HG03064 (cell line): ENCODE data around the gene ZNF581.

ENCODE experiments used
- ATAC-seq: cut with Tn5 transposase; IDR thresholded peaks from one replicate; pipeline ENCODE4 v1.9.1; 2021; ENCODE audit warnings: low read depth; ENCODE audit not compliant: unreplicated experiment

The ZNF581 gene

DNA sequence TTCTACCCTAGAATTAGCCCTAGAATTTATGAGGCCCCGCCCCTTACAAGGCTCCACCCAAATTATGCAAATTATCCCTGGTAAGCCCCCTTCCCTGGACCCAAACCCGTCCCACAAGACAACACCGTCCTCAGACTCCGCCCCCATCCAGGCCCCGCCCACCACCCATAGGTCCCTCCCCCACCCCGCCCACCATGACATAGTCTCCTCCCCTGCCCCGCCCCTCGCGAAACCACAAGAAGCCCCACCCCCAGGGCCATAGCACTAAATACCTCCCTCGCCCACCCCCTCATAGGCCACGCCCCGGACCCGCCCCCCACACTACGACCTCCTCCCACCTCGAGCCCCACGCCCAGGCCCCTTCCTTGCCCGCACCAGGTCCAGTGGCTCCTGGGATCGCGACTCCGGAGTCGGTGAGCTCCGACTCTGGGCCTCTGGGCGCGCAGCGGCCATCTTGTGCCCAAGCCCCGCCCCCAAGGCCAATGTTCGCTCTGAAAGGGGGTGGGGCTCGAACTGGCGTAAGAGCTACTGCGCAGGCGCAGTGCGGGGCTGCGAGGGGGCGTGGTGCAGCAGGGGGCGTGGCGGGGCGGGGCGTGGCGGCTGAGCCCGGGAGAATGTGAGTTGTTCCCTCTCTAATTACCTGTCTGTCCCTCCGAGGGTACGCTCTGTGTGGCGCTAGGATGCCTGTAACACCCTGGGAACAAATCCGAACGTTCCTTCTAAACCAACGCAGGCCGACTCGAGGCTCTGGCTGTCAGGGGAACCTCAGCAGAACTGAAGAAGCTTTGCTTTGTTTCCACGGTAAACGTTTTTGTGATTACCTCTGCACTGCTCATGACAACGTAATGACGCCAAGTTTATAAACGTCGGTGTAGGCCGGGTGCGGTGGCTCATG lies 19.1 kb upstream of the ZNF581 start, which contains the start of gene ZNF784:
TSS of gene ZNF784 (minus strand) at position 458 of the 895 bp plus-strand sequence. CDS start at position 453, 5 bp downstream.
- ATAC-seq: peak; percentile 59

DNA sequence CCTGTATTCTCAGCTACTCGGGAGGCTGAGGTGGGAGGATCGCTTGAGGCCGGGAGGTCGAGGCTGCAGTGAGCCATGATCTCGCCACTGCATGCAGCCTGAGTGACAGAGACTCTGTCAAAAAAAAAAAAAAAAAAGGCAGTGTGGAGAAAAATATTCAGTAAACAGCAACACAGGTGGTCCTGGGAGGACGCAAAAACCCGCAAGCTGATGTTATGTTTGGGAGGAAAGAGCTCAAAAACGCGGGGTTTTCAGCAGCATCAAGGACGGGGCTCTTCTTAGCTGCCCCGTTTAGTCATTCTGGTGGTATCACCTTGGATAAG lies 18.5 kb upstream of the ZNF581 start:
- no peak for ATAC-seq

DNA sequence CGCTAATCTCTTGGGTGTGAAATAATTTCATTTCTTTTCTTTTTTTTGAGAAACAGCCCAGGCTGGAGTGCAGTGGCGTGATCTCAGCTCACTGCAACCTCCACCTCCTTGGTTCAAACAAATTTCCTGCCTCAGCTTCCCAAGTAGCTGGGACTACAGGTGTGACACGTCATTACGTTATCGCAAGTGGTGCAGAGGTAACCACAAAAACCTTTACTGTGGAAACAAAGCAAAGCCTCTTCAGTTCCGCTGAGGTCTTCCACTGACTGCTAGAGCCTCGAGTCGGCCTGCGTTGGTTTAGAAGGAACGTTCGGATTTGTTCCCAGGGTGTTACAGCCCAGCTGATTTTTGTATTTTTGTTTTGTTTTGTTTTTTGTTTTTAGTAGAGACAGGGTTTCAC lies 17.1 kb upstream of the ZNF581 start:
- no peak for ATAC-seq

DNA sequence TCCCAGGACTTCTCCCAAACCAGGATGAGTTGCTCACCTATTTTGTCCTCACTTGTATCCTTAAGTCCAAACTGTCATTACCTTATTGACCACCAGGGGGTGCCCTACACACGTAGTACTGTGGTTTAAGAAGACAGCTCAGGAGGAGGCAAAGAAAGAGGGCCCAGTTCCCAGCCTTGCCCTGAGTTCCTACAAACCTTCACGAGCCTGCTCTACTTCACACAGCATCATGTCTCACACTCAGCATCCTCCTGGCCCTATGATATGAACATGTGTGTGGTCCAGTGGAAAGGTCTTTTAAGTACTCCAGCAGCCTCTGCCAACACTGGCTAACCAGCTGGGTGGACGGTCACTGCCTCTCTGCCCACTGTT lies 11.0 kb upstream of the ZNF581 start:
- ATAC-seq: no peak

DNA sequence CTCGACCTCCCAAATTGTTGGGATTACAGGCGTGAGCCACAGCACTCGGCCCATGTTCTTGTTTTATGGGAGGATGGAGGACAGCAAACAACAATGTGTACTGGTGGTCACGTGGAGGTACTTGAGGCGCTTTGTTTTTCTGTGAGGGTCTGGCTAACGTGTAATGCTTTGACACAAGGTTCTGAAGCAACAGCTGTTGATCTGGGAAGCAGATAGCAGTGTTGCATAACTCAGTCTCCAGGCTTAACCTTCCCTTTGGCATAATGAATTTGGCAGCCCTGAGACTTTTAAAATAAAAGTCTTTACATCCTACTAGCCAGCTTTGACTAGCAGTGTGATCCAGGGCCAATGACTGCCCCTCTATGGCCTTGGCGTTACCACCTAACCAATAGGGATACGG lies 9.6 kb upstream of the ZNF581 start:
- no peak for ATAC-seq

DNA sequence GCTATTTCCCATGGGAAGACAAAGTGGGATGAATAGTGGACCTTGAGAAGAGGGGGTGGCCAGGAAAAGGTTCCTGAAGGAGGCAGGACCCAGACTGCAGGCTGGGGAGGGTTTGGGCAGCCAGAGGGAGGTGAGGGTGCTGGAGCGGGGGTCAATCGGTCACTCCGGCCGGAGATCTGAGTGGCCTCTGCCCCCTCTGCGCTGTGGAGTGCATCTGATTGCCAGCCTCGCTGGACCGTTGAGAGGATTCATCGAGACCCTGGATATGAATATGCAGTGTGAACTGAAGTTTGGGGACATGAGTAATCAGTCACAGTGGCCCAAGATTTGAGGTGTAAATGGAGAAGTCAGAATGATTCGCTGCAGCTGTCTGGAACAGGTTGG lies 8.1 kb upstream of the ZNF581 start:
- ATAC-seq: no peak

DNA sequence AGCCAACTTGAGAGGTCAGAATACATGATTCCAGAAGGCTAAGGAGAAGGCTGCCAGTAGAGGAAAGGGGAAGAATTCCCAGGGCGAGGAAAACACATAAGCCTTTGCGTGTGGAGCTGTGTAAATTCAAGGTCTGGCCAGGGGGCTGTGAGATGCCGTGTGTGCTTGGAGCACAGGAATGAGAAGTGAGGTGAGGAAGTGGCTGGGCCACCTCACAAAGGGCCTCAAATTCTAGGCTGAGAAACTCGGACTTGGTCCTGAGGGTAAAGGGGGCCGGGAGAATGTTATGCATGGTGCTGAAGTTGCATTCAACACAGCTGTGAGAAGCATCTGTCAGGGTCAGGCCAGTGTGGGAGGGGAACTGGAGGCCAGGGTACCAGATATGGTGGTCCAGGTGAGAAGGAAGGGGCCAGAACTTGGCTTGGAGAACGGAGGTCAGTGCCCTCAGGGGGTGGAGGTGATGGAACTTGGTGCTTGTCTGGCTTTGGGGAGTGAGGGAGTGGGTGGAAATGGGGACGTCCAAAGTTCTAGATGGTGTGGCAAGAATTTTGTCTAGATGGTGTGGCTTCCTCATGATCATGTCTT lies 7.5 kb upstream of the ZNF581 start:
- no peak for ATAC-seq

DNA sequence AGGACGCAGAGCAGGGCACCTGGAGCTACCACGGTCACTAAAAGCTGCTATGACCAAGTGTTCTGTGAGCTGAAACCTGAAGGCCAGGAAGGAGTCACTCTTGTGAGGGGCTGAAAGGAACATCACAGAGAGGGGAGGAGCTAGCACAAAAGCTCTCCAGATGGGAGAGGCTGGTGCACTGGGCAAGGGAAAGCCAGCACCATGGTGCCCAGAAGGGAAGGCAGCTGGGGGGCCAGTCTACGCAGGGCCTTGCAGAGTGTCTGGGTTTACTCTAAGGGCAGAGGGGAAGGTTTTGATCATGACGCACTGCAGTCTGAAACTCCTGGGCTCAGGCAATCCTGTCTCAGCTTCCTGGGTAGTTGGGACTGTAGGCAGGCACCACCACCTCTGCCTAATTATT lies 6.7 kb upstream of the ZNF581 start:
- ATAC-seq: no peak

DNA sequence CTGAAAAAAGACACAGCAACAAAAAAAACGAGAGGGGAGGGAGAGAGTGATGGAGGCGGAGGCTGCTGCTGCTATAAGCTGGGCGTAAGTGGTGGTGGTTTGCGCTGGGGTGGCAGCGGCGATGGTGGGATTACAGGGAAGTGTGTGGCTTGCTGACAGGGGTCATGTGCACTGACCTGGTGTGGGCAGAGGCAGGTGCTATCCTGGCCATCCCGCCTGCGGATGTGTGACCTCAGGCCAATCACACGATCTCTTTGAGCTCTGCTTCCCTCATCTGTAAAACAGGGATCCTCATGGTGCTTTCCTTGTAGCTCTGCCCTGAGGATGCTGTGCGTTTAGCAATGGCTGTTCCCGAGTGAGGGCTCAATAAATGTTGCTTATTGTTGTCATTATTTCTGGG lies 5.9 kb upstream of the ZNF581 start:
- no peak for ATAC-seq

DNA sequence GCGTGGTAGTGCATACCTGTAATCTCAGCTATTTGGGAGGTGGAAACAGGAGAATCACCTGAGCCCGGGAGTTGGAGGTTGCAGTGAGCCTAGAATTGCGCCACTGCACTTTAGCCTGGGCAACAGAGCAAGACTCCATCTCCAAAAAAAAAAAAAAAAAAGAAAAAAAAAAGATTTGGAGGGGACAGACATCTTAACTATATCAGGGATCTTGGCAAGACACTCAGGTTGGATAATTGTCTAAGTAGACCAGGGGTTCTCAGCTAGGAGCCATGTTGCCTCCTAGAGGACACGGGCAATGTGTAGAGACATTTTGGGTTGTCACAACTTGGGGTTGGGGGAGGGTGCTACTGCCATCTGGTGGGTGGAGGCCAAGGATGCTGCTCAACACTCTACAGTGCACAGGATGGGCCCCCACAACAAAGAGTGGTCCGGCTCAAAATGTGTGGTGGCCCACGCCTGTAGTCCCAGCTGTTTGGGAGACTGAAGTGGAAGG lies 4.5 kb upstream of the ZNF581 start:
- no peak for ATAC-seq

DNA sequence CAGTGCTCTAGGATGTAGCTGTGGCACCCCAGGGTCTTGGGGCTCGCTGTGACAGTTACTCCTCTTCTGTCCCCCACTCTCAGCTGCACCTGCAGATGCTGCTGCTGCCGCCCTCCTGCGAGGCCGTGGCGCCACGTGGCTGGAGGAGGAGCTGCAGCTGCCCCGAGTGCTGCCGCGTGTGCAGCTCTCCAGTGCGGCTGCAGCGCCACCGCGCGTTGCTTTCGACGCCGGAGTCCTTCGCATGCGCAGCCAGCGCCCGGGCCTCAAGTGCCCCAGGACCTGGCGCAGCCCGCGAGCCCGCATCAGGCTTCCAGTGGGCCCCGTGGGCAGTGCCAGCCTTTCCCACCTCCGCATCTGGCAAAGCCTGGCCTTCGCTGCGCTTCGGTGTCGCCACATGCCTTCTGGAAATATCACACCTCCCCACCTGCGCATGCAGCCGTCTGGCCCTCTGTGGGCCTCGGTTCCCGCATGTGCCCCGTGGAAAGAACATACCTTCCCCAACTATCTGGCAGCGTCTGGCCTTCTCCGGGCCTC lies 3.3 kb upstream of the ZNF581 start:
- ATAC-seq: no peak

DNA sequence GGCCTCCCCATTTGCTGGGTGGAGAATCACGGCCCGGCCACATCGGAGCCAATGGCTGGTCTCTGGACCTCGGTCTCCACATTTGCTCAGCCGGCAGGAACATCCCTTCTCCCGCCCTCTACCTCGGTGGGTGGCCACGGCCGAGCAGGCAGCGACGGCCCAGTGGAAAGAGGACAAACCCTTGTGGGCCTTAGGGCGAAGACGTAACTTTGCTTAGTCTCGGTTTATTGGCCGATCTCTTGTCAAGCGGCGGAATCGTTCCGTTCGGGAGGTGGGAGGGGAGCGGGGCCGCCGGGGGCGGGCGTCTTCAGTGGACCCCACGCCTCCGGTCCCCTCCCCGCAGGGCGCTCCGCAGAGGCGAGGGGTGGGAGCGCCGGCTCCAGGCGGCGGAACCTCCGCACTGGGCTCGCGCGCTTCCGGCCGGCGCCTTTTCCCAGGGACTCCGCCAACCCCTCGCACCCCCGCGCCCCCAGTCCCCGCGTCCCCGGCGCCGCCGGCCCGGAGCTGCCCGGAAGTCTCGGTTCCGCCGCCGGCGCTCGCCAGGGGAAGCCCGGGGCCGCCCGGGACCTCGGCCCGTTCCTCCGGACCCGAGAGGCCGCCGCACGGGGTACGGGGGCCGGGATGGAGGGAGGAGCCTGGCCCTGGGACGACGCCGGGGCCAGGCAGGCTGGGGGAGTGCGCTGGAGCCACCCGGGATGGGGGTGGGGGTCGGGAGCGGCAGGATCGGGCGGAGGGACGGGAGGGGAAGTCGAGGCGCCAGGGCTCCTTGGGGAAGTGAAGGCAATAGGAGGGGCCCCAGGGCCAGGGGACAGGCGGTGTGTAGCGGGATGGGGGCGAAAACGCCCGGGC lies 2.6 kb upstream of the ZNF581 start, which contains the start of gene ZNF580:
TSS of gene ZNF580 (plus strand) at position 426 of the 849 bp plus-strand sequence. CDS start 1,507 bp downstream, outside the sequence.
- no peak for ATAC-seq

DNA sequence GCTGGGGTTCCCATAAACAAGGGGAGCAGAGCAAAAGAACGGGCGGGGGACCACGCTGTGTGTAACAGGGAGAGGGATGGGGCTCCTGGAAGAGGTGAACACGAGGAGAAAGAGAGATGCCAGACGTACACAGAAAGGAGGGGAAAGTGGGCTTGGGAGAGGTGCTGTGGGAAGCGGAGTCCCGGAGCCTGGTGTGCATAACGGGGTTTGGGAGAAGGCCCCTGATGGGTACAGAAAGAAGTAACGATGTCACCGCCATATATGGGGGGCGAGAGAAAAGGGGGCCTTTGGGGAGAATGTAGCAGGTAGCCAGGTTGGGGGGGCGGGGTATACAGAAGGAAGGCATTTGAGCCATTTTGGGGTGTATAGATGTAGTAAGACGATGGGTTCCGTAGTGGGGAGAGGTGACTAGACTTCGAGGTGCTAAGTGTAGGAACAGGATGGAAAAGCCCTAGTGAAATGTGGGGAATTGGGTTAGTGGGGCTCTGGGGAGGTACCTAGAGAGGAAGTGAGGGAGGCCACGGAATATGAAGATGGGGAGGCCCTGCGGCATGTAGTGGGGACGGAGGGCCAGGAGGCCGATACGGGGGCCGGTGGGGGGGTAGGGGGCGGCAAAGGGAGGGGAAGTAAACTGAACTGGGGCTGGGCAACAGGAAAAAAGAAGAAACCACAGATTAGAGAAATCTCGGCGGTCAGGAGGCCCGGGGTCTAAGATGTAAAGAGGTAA lies 1.9 kb upstream of the ZNF581 start:
- ATAC-seq: no peak

DNA sequence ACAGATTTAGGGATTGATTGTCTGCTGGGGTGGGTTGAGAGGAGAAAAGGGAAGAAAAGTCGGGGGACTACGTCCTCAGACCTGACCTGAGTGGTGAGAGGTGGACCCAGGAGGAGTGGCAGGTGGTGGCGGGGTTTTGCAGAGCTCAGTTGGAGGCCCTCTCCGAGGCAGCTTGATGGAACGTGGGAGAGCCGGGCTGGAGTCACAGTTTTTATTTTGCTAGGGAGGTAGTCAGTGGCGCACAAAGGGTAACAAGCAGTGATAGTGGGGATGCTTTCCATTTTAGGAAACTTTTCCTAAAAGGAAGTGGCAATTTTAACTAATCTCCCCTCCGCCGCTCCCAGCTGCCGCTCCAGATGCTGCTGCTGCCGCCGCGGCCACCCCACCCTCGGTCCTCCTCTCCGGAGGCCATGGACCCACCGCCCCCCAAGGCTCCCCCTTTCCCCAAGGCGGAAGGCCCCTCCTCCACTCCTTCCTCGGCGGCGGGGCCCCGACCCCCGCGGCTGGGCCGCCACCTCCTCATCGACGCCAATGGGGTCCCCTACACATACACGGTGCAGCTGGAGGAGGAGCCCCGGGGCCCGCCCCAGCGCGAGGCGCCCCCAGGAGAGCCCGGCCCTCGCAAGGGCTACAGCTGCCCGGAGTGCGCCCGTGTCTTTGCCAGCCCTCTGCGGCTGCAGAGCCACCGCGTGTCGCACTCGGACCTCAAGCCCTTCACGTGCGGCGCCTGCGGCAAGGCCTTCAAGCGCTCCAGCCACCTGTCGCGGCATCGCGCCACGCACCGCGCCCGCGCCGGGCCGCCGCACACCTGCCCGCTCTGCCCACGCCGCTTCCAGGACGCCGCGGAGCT lies 1.1 kb upstream of the ZNF581 start:
- ATAC-seq: no peak

DNA sequence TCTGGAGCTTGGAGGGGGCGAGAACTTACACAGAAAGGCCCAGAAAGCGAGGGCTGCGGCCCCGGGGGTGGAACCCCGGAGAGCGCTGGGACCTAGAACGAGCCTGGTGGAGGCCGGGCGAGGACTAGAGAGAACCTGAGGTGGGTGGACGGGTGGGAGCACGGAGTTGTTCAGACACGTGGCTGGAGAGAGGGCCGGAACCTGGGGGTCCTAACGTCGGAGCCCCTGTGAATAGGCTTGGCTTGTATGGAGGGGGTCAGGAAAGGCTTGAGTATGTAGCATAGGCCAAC lies 383 bp downstream of the ZNF581 start:
- no peak for ATAC-seq

DNA sequence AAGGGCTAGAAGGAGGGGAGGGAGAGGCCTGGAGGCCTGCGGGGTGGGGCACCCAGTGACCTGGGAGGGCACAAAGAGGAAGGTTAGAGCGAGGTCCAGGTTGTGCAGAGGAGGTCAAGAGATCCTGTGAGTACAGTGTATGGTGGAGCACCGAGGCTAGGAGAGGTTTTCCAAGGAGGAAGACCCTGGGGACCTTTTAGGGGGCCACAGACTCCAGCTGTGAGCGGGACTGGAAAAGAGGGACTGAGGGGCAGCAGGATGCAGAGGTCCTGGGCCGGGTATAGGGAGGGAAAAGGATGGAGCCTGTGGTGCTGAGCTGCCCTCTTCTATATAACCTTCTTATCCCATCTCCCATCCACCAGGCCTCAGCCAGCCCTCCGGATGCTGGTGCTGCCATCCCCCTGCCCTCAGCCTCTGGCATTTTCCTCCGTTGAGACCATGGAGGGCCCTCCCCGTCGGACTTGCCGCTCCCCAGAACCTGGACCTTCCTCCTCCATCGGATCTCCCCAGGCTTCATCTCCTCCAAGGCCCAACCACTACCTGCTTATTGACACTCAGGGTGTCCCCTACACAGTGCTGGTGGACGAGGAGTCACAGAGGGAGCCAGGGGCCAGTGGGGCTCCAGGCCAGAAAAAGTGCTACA lies 863 bp downstream of the ZNF581 start:
- no peak for ATAC-seq

DNA sequence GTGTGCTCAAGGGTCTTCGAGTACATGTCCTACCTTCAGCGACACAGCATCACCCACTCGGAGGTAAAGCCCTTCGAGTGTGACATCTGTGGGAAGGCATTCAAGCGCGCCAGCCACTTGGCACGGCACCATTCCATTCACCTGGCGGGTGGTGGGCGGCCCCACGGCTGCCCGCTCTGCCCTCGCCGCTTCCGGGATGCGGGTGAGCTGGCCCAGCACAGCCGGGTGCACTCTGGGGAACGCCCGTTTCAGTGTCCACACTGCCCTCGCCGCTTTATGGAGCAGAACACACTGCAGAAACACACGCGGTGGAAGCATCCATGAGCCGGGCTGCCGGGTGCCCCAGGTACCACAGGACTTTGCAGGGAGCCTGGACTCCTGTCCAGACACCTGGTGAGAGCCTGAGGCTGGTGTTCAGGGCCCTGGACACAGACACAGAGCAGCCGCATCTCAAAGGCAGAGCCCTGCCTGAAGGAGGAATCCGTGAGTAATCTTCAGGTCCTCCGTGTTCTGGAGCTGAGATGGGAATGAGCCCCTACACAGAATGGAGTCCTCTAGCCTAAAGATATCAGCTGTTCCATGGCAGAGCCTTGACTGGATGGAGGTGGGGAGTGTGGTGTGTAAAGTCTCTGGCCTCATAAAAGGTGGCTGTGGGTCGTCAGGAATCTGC lies 1.5 kb downstream of the ZNF581 start:
- no peak for ATAC-seq

DNA sequence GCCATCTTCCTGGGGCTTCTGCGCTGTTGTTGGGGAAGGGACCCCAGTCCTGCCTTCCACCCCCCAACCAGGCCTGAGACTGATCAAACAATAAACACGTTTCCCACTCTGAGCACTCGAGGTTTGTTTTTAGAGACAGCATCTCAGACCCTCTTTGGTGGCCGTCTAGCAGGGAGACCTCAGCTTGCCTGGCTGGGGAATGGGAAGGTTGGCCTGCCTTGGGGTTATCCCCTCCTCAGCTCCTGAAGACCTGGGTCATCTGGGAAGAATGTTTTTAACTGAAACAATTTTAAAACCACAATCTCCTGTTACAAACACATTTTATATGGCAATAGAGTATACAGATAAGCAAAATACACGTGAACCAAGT lies 2.0 kb downstream of the ZNF581 start:
- no peak for ATAC-seq
